Panc1 (cell line): Measurements from ENCODE around the gene ZHX3.

Experiments
- CTCF ChIP-seq: fragments of 450-650 bp; IDR thresholded peaks from 2 replicates; pipeline ENCODE4 v1.5.1; 2017; ENCODE audit warnings: mild to moderate bottlenecking
- POLR2AphosphoS5 ChIP-seq: IDR thresholded peaks from 2 replicates; pipeline ENCODE4 v1.6.1; 2012; ENCODE audit warnings: mild to moderate bottlenecking, low read depth, low read length, moderate library complexity
- REST ChIP-seq, 2 experiments: IDR thresholded peaks; 2 replicates each; pipeline ENCODE4 v1.6.1; 2011 to 2012; ENCODE audit warnings: low read depth in 2 of 2, control low read depth in 1 of 2, low read length in 1 of 2, mild to moderate bottlenecking in 1 of 2, moderate library complexity in 1 of 2; ENCODE audit not compliant: insufficient read depth in 1 of 2
- SIN3A ChIP-seq: IDR thresholded peaks from 2 replicates; pipeline ENCODE4 v1.6.1; 2012; ENCODE audit warnings: low read depth, mild to moderate bottlenecking, low read length, moderate library complexity, borderline replicate concordance; ENCODE audit not compliant: insufficient read depth
- TCF7L2 ChIP-seq: IDR thresholded peaks from 2 replicates; pipeline ENCODE4 v1.6.1; 2011; ENCODE audit warnings: mild to moderate bottlenecking, low read depth, low read length, inconsistent platforms

GRCh38 chr20:41140226-41141133, 177.1 kb downstream of the ZHX3 start:
- TF ChIP-seq CTCF (no peak), REST (IDR thresholded peaks at IDR 0.05; ENCODE audit: insufficient read depth in 1 of 2, low read depth in 2 of 2, low read length in 1 of 2) (no peak), SIN3A (no peak), POLR2AphosphoS5 (no peak), TCF7L2 (no peak)
